Measurements from ENCODE around the gene VN1R5. TPM values are rescaled to one million over a fixed set of nuclear protein-coding genes. Genes with fewer than 3 reads are reported as not detected.

The VN1R5 gene
- total RNA-seq, 1 experiment from 2014 or later = not detected

DNA sequence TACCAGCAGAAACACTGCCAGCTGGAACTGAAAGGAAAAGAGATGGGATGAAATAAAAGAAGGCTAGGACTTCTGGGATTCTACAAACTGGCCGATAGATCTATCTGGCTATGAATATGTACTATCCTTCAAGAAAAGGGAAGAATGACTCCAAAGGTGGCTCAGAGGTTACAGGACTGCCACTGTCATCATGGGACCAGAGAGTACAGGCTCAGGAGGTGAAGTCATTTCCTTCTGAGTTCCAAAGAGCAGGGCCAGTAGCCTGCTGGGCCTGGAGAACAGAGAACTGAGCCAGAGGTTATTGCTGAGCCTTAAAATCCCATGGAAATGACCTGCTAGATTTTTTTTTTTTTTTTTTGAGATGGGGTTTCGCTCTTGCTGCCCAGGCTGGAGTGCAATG lies 48.2 kb downstream of the VN1R5 start:
- Histone ChIP-seq H3K4me1 (ENCODE audit: control insufficient read depth in 1 of 2, insufficient read depth in 2 of 2, low read length in 2 of 2) (no peaks in the 10 kb centered on the region), H3K79me2 (ENCODE audit: insufficient read depth, low read length) (no peaks in the 10 kb centered on the region), H3K36me3 (ENCODE audit: control insufficient read depth in 1 of 2, insufficient read depth in 2 of 2, low read length in 2 of 2) (peaks cover 32 to 35% of the 10 kb centered on the region in 2 experiments; a peak in 3 of 4 replicates), H3K4me2 (ENCODE audit: low read length) (no peak overlapping the region), H3K9me3 (ENCODE audit: control insufficient read depth in 1 of 2, insufficient read depth in 1 of 2, low read depth in 1 of 2, low read length in 2 of 2) (no peaks in the 10 kb centered on the region), H4K20me1 (ENCODE audit: insufficient read depth) (no peaks in the 10 kb centered on the region), H3K27ac (ENCODE audit: low read depth, low read length) (no peak overlapping the region), H3K4me3 (replicated peaks in 1 of 2; ENCODE audit: low read depth in 1 of 2, low read length in 2 of 2) (no peak overlapping the region), H2AFZ (ENCODE audit: low read depth, low read length, poor library complexity, severe bottlenecking) (no peak overlapping the region), H3K9ac (ENCODE audit: low read length) (no peak overlapping the region), H3K27me3 (ENCODE audit: insufficient read depth, low read length) (no peaks in the 10 kb centered on the region), H3K9me2 (ENCODE audit: insufficient read depth) (no peaks in the 10 kb centered on the region)
- BruUV-seq (replicated peaks) = no TSS peak
- ATAC-seq (no peak), DNase-seq (ENCODE audit: low read depth, low spot score) (no peak)
- RAD21 ChIA-PET (ENCODE audit: low non-redundant PET in 1 of 2, low total read pairs in 2 of 2, uncharacterized antibody in 2 of 2, unreplicated experiment in 2 of 2) = no interaction called here
- CTCF ChIA-PET = no interaction called here
- intact Hi-C loops (cut with micrococcal nuclease) = no loop called here
- POLR2A ChIA-PET = no interaction called here
- TF ChIP-seq, protein P1, sequence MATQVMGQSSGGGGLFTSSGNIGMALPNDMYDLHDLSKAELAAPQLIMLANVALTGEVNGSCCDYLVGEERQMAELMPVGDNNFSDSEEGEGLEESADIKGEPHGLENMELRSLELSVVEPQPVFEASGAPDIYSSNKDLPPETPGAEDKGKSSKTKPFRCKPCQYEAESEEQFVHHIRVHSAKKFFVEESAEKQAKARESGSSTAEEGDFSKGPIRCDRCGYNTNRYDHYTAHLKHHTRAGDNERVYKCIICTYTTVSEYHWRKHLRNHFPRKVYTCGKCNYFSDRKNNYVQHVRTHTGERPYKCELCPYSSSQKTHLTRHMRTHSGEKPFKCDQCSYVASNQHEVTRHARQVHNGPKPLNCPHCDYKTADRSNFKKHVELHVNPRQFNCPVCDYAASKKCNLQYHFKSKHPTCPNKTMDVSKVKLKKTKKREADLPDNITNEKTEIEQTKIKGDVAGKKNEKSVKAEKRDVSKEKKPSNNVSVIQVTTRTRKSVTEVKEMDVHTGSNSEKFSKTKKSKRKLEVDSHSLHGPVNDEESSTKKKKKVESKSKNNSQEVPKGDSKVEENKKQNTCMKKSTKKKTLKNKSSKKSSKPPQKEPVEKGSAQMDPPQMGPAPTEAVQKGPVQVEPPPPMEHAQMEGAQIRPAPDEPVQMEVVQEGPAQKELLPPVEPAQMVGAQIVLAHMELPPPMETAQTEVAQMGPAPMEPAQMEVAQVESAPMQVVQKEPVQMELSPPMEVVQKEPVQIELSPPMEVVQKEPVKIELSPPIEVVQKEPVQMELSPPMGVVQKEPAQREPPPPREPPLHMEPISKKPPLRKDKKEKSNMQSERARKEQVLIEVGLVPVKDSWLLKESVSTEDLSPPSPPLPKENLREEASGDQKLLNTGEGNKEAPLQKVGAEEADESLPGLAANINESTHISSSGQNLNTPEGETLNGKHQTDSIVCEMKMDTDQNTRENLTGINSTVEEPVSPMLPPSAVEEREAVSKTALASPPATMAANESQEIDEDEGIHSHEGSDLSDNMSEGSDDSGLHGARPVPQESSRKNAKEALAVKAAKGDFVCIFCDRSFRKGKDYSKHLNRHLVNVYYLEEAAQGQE (IDR thresholded peaks at IDR 0.05; ENCODE audit: low read depth) = no peak
- TF ChIP-seq SIN3A (IDR thresholded peaks at IDR 0.05; ENCODE audit: low read depth) (no peak), ELF1 (IDR thresholded peaks at IDR 0.05; ENCODE audit: borderline replicate concordance, low read depth) (no peak), EZH2phosphoT487 (IDR thresholded peaks at IDR 0.05; ENCODE audit: borderline replicate concordance) (no peak), POLR2A (IDR thresholded peaks at IDR 0.05; ENCODE audit: borderline replicate concordance, extremely low read depth, insufficient read depth, insufficient read length) (no peak), CEBPB (IDR thresholded peaks at IDR 0.05; ENCODE audit: low read depth) (no peak), ZFX (IDR thresholded peaks at IDR 0.05) (no peak), CBX3 (IDR thresholded peaks at IDR 0.05; ENCODE audit: low read depth) (no peak)
- TF ChIP-seq, protein P2, sequence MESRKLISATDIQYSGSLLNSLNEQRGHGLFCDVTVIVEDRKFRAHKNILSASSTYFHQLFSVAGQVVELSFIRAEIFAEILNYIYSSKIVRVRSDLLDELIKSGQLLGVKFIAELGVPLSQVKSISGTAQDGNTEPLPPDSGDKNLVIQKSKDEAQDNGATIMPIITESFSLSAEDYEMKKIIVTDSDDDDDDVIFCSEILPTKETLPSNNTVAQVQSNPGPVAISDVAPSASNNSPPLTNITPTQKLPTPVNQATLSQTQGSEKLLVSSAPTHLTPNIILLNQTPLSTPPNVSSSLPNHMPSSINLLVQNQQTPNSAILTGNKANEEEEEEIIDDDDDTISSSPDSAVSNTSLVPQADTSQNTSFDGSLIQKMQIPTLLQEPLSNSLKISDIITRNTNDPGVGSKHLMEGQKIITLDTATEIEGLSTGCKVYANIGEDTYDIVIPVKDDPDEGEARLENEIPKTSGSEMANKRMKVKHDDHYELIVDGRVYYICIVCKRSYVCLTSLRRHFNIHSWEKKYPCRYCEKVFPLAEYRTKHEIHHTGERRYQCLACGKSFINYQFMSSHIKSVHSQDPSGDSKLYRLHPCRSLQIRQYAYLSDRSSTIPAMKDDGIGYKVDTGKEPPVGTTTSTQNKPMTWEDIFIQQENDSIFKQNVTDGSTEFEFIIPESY (IDR thresholded peaks at IDR 0.05; ENCODE audit: extremely low read depth, insufficient replicate concordance, low read length) = no peak

Other genes starting within 250 kb of the VN1R5 start
- gene ZNF695, start 248.0 kb upstream of the VN1R5 start, total RNA-seq (2021; ENCODE audit: unreplicated experiment) = 14.9 TPM
- 6.9 TPM for gene ZNF670, start 177.3 kb upstream of the VN1R5 start, total RNA-seq (2021; ENCODE audit: unreplicated experiment)
- gene ZNF669, start 151.7 kb upstream of the VN1R5 start, total RNA-seq (2021; ENCODE audit: unreplicated experiment) = 7.2 TPM
- 16.3 TPM for gene ZNF124, start 84.1 kb upstream of the VN1R5 start, total RNA-seq (2021; ENCODE audit: unreplicated experiment)
- 37.4 TPM for gene ZNF496, start 75.8 kb downstream of the VN1R5 start, total RNA-seq (2021; ENCODE audit: unreplicated experiment)
- not detected for gene NLRP3, start 160.1 kb downstream of the VN1R5 start, total RNA-seq (2021; ENCODE audit: unreplicated experiment)
- gene OR2B11, start 202.0 kb downstream of the VN1R5 start, total RNA-seq (2021; ENCODE audit: unreplicated experiment) = not detected